Activated T-helper 17 cell treated with anti-CD3 and anti-CD28 coated beads, Interleukin-2, amount 50 U/mL, for 72 hours (primary cell): ENCODE data around the gene FUOM. TPM values are rescaled to one million over a fixed set of nuclear protein-coding genes. Genes with fewer than 3 reads are reported as not detected.

Experiments
- ATAC-seq: fragments of 150-1000 bp; cut with Tn5 transposase; replicated peaks from 2 replicates; pipeline ENCODE4 v1.10.0; 2021; ENCODE audit warnings: mild to moderate bottlenecking, moderate library complexity
- H3K27ac Mint-ChIP-seq: one replicate; pipeline ENCODE4 v1.8.0; 2022; ENCODE audit warnings: mixed read lengths
- H3K27me3 Mint-ChIP-seq: one replicate; pipeline ENCODE4 v1.8.0; 2022; ENCODE audit warnings: mixed read lengths
- H3K36me3 Mint-ChIP-seq: one replicate; pipeline ENCODE4 v1.8.0; 2022; ENCODE audit warnings: low read depth, mild to moderate bottlenecking, mixed read lengths
- H3K4me1 Mint-ChIP-seq: one replicate; pipeline ENCODE4 v1.8.0; 2022; ENCODE audit warnings: mixed read lengths
- H3K4me3 Mint-ChIP-seq: one replicate; pipeline ENCODE4 v1.8.0; 2022; ENCODE audit warnings: mild to moderate bottlenecking, mixed read lengths
- H3K9me3 Mint-ChIP-seq: one replicate; pipeline ENCODE4 v1.8.0; 2022; ENCODE audit warnings: mixed read lengths
- total RNA-seq, 2 donors: library from RNA; stranded (reverse); gene quantifications; one replicate each; pipeline ENCODE4 v1.2.3, GENCODE V29; 2022

FUOM gene
- total RNA-seq, 2 donors from 2014 or later: 13.8 to 21.9 TPM

DNA sequence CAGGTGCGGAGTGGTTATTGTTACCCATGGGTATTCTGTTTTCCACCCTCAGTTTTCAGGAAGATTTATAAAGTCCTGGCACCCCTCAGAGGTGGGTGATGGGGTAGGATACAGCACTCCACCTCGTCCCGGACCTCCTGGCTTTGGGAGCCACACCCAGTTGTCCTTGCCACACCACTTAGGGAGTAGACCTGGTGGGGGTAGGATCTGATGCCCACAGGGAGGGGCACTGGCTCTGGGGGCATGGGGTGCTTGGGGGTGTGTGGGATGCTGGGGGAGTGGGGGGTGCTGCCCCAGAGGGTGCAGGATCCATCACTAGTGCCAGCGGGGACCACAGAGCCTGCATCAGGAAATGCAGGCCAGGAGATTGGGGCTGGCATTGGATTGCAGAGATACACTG, 44.6 kb downstream of the FUOM start:
- H3K27me3 Mint-ChIP-seq: no peaks in the 10 kb centered on the region
- no peak overlapping the region for H3K4me3 Mint-ChIP-seq

GRCh38 chr10:133312769-133313145, 45.1 kb downstream of the FUOM start:
- no peaks in the 10 kb centered on the region for H3K27me3 Mint-ChIP-seq
- H3K9me3 Mint-ChIP-seq: no peaks in the 10 kb centered on the region
- H3K36me3 Mint-ChIP-seq: peaks cover 42% of the 10 kb centered on the region
- H3K27ac Mint-ChIP-seq: no peak overlapping the region
- no peak overlapping the region for H3K4me3 Mint-ChIP-seq
- no peak for ATAC-seq
- peaks cover 5% of the 10 kb centered on the region for H3K4me1 Mint-ChIP-seq

More for the DNA sequence above, 44.6 kb downstream of the FUOM start:
- Mint-ChIP-seq H3K4me1 (peaks cover under 1% of the 10 kb centered on the region), H3K9me3 (no peaks in the 10 kb centered on the region), H3K27ac (no peak overlapping the region), H3K36me3 (peaks cover 37% of the 10 kb centered on the region)
- no peak for ATAC-seq

GRCh38 chr10:133312016-133312768, 45.6 kb downstream of the FUOM start:
- no peak for ATAC-seq
- Mint-ChIP-seq H3K4me3 (no peak overlapping the region), H3K4me1 (peaks cover 11% of the 10 kb centered on the region), H3K9me3 (no peaks in the 10 kb centered on the region), H3K27ac (no peak overlapping the region), H3K36me3 (peaks cover 44% of the 10 kb centered on the region), H3K27me3 (no peaks in the 10 kb centered on the region)

- H3K27ac Mint-ChIP-seq: no peak overlapping the region
- no peaks in the 10 kb centered on the region for H3K9me3 Mint-ChIP-seq
- ATAC-seq: no peak
- H3K4me1 Mint-ChIP-seq: peaks cover 15% of the 10 kb centered on the region
- no peak overlapping the region for H3K4me3 Mint-ChIP-seq
- no peaks in the 10 kb centered on the region for H3K27me3 Mint-ChIP-seq
- H3K36me3 Mint-ChIP-seq: peaks cover 44% of the 10 kb centered on the region
These were observed 46.2 kb downstream of the FUOM start for GRCh38 chr10:133311570-133311969.

DNA sequence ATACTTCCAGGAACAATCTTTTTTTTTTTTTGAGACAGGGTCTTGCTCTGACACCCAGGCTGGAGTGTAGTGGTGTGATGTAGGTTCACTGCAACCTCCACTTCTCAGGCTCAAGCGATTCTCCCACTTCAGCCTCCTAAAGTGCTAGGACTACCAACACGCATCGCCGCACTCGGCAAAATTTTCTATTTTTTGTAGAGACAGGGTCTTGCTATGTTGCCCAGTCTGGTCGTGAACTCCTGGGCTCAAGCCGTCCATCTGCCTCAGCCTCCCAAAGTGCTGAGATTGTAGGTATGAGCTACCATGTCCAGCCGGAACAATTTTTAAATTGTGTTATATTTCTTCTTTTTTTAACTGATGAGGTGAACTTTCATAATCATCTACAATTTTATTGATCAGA, 47.0 kb downstream of the FUOM start:
- Mint-ChIP-seq H3K4me1 (peaks cover 15% of the 10 kb centered on the region), H3K4me3 (no peak overlapping the region), H3K36me3 (peaks cover 44% of the 10 kb centered on the region), H3K27me3 (no peaks in the 10 kb centered on the region), H3K27ac (no peak overlapping the region), H3K9me3 (no peaks in the 10 kb centered on the region)
- ATAC-seq: no peak

- Mint-ChIP-seq H3K36me3 (peaks cover 47% of the 10 kb centered on the region), H3K27me3 (no peaks in the 10 kb centered on the region), H3K4me1 (peaks cover 18% of the 10 kb centered on the region), H3K27ac (no peak overlapping the region), H3K9me3 (no peaks in the 10 kb centered on the region), H3K4me3 (no peak overlapping the region)
- no peak for ATAC-seq
These were observed 47.4 kb downstream of the FUOM start for GRCh38 chr10:133310399-133310755.

DNA sequence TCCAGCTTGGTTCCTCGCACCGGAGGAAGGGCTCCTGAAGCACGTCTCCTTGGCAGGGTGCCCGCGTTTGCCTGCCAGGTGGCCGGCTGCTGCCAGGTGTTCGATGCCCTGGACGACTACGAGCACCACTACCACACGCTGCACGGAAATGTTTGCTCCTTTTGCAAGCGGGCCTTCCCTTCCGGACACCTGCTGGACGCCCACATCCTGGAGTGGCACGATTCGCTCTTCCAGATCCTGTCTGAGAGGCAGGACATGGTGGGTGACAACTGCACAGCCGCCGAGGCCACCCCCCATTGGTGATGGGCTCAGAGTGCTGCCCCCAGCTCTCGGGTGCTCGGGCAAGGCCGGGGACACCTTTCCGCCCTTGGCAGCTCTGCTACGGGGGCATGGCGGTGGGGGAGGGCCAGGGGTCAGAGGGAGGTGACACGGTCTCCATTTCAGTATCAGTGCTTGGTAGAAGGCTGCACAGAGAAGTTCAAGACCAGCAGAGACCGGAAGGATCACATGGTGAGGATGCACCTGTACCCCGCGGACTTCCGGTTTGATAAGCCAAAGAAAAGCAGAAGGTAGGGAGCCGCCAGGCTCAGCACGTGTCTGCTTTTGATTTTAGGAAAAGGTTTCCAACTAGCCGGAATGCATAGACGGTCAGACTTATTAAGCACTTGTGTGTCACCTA, 48.0 kb downstream of the FUOM start:
- H3K9me3 Mint-ChIP-seq: no peaks in the 10 kb centered on the region
- no peak for ATAC-seq
- H3K36me3 Mint-ChIP-seq: peaks cover 49% of the 10 kb centered on the region
- H3K4me1 Mint-ChIP-seq: peaks cover 21% of the 10 kb centered on the region
- H3K27me3 Mint-ChIP-seq: no peaks in the 10 kb centered on the region
- no peak overlapping the region for H3K27ac Mint-ChIP-seq
- peak overlapping the region; percentile 94 for H3K4me3 Mint-ChIP-seq

- ATAC-seq: peak; percentile 85
- Mint-ChIP-seq H3K27me3 (no peaks in the 10 kb centered on the region), H3K4me3 (peak overlapping the region; percentile 94), H3K4me1 (peaks cover 21% of the 10 kb centered on the region), H3K9me3 (no peaks in the 10 kb centered on the region), H3K27ac (no peak overlapping the region), H3K36me3 (peaks cover 49% of the 10 kb centered on the region)
These were observed 48.6 kb downstream of the FUOM start for GRCh38 chr10:133309100-133309719.

GRCh38 chr10:133308421-133309099, 49.3 kb downstream of the FUOM start, which contains the start of the genes TUBGCP2 and ZNF511:
Gene TUBGCP2 (minus strand): TSS chr10:133308872. CDS start chr10:133302941, 5,931 bp downstream.
Gene ZNF511 (plus strand): TSS chr10:133308914. CDS start chr10:133308944, 30 bp downstream.
- H3K4me3 Mint-ChIP-seq: peak within 1 kb of the TSS; percentile 94
- peaks cover 52% of the 10 kb centered on the region for H3K36me3 Mint-ChIP-seq
- no peaks in the 10 kb centered on the region for H3K27me3 Mint-ChIP-seq
- H3K9me3 Mint-ChIP-seq: no peaks in the 10 kb centered on the region
- peak within 1 kb of the TSS; percentile 99 for H3K27ac Mint-ChIP-seq
- peak; percentile 82 for ATAC-seq
- peaks cover 21% of the 10 kb centered on the region for H3K4me1 Mint-ChIP-seq

DNA sequence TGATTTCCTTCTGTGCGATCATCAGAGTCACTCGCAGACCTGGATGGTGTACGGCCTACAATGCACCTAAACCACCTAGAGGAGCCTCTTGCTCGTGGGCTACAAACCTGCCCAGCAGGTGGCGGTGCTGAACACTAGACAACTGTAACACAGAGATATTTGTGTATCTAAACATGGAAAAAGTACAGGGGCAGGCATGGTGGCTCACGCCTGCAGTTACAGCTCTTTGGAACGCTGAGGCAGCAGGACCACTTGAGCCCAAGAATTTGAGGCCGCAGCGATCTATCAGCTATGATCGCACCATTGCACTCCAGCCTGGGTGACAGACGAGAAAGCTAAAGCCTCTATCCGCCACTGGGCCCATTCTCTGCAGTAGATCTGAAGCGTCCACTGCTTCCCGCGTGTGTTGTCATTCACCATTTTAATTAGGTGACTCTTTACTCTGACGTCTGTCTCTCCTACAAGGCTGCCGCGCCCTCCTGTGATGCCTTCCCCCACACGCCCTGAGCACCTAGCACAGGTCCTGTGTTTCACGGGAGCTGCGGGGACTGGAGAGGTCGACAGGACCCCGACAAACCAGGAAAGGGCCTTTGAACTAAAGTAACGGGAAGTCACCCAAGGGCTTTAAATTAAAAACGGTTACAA, 49.9 kb downstream of the FUOM start:
- H3K27me3 Mint-ChIP-seq: no peaks in the 10 kb centered on the region
- peak overlapping the region; percentile 99 for H3K27ac Mint-ChIP-seq
- ATAC-seq: peak; percentile 56
- no peaks in the 10 kb centered on the region for H3K9me3 Mint-ChIP-seq
- H3K4me3 Mint-ChIP-seq: peak overlapping the region; percentile 94
- peaks cover 21% of the 10 kb centered on the region for H3K4me1 Mint-ChIP-seq
- peaks cover 53% of the 10 kb centered on the region for H3K36me3 Mint-ChIP-seq

- Mint-ChIP-seq H3K4me3 (peak overlapping the region; percentile 94), H3K27ac (peak overlapping the region; percentile 99), H3K4me1 (peaks cover 24% of the 10 kb centered on the region), H3K36me3 (peaks cover 49% of the 10 kb centered on the region), H3K27me3 (no peaks in the 10 kb centered on the region), H3K9me3 (no peaks in the 10 kb centered on the region)
- ATAC-seq: no peak
These were observed 50.9 kb downstream of the FUOM start for GRCh38 chr10:133306941-133307379.

DNA sequence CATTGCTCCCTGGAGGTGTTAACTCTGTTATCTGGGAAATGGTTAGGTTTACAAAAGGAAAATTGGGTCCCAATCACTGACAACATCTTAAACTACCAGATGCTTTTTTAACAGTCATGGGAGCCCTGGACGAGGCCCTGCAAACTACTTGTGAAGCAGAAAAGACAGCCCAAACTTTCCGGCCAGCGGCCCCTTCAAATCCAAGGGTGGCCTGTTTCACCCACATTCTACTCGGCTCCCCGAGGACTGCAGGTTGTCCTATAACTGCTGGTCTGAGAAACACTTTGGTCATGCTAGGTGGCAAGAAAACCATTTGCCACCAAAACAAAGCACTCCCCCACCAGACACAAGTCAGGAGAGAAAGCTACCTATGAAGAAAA, 51.7 kb downstream of the FUOM start:
- Mint-ChIP-seq H3K36me3 (peaks cover 46% of the 10 kb centered on the region), H3K9me3 (no peaks in the 10 kb centered on the region), H3K4me1 (peaks cover 24% of the 10 kb centered on the region), H3K27ac (no peak overlapping the region), H3K27me3 (no peaks in the 10 kb centered on the region), H3K4me3 (no peak overlapping the region)
- no peak for ATAC-seq
